Memory B cell (primary cell): Measurements from ENCODE around the gene PTPN22.

Experiments used
- ATAC-seq: fragments of 150-1000 bp; cut with Tn5 transposase; 2 replicates; pipeline ENCODE4 v1.10.0; 2021; ENCODE audit warnings: low read depth, mild to moderate bottlenecking, moderate library complexity
- DNase-seq, 2 donors: peaks; one replicate each; pipeline ENCODE4 v3.0.0; 2022; ENCODE audit warnings: low spot score in 2 of 2
- H3K27ac Mint-ChIP-seq: one replicate; pipeline ENCODE4 v1.8.0; 2022; ENCODE audit warnings: mild to moderate bottlenecking, moderate library complexity, mixed read lengths
- H3K27me3 Mint-ChIP-seq: one replicate; pipeline ENCODE4 v1.8.0; 2022; ENCODE audit warnings: mixed read lengths
- H3K36me3 Mint-ChIP-seq: one replicate; pipeline ENCODE4 v1.8.0; 2022; ENCODE audit warnings: mild to moderate bottlenecking, mixed read lengths
- H3K4me1 Mint-ChIP-seq: one replicate; pipeline ENCODE4 v1.8.0; 2022; ENCODE audit warnings: mixed read lengths
- H3K4me3 Mint-ChIP-seq: one replicate; pipeline ENCODE4 v1.8.0; 2022; ENCODE audit warnings: mild to moderate bottlenecking, moderate library complexity, mixed read lengths
- H3K9me3 Mint-ChIP-seq: one replicate; pipeline ENCODE4 v1.8.0; 2022; ENCODE audit warnings: mixed read lengths

Gene PTPN22

GRCh38 chr1:113898241-113898814 lies 26.8 kb upstream of the PTPN22 start:
- DNase-seq (no peak), ATAC-seq (no peak)
- Mint-ChIP-seq H3K4me1 (peaks cover 18% of the 10 kb centered on the region), H3K36me3 (peaks cover 39% of the 10 kb centered on the region), H3K9me3 (no peaks in the 10 kb centered on the region), H3K4me3 (no peak overlapping the region), H3K27me3 (no peaks in the 10 kb centered on the region), H3K27ac (peak overlapping the region; percentile 60)

- Mint-ChIP-seq H3K9me3 (no peaks in the 10 kb centered on the region), H3K4me1 (peaks cover 4% of the 10 kb centered on the region), H3K27ac (no peak overlapping the region), H3K27me3 (no peaks in the 10 kb centered on the region), H3K4me3 (no peak overlapping the region), H3K36me3 (peaks cover 32% of the 10 kb centered on the region)
- ATAC-seq (no peak), DNase-seq (no peak)
Observed at GRCh38 chr1:113895961-113896360, 24.4 kb upstream of the PTPN22 start.

DNA sequence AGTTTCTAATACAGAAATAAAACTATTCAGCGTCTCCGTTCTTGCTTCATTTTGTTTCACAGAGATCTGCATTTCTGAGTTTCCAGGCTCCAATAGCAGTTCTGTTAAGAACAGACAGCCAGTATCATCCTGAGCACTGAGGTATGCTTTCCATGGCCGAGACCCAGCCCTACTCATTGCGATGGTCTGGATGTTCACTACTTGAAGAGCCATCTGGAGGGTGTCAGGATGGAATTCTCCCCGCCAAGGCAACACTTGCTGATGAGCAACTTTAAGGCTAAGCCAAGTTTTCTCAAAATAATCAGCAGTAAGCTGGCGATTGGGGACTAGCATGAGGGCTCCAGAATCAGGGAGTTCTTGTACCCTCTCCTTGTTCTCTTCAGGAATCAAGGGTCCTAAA lies 23.6 kb upstream of the PTPN22 start:
- Mint-ChIP-seq H3K27ac (peak overlapping the region; percentile 52), H3K4me3 (no peak overlapping the region), H3K36me3 (peaks cover 31% of the 10 kb centered on the region), H3K9me3 (no peaks in the 10 kb centered on the region), H3K27me3 (no peaks in the 10 kb centered on the region), H3K4me1 (peaks cover 4% of the 10 kb centered on the region)
- DNase-seq = no peak
- no peak for ATAC-seq

DNA sequence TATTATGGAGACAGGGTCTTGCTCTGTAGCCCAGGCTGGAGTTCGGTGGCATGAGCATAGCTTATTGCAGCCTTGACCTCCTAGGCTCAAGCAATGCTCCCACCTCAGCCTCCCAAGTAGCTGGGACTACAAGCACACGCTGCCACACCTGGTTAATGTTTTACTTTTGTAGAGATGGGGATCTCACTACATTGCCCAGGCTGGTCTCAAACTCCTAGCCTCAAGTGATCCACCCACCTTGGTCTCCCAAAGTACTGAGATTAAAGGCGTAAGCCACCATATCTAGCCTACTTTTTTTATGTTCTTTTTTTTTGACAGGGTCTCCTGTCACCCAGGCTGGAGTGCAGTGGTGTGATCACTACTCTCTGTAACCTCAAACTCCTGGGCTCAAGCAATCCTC lies 21.8 kb upstream of the PTPN22 start:
- Mint-ChIP-seq H3K36me3 (peaks cover 21% of the 10 kb centered on the region), H3K27ac (peak overlapping the region; percentile 52)

GRCh38 chr1:113891631-113892220 lies 20.2 kb upstream of the PTPN22 start:
- H3K36me3 Mint-ChIP-seq = peaks cover 13% of the 10 kb centered on the region
- H3K27me3 Mint-ChIP-seq = no peaks in the 10 kb centered on the region
- no peaks in the 10 kb centered on the region for H3K9me3 Mint-ChIP-seq
- H3K4me1 Mint-ChIP-seq = no peaks in the 10 kb centered on the region
- ATAC-seq (no peak), DNase-seq (no peak)
- H3K27ac Mint-ChIP-seq = no peak overlapping the region
- no peak overlapping the region for H3K4me3 Mint-ChIP-seq

More for the DNA sequence above, 21.8 kb upstream of the PTPN22 start:
- ATAC-seq (no peak), DNase-seq (no peak)
- Mint-ChIP-seq H3K4me3 (no peak overlapping the region), H3K27me3 (no peaks in the 10 kb centered on the region), H3K4me1 (peaks cover 4% of the 10 kb centered on the region), H3K9me3 (no peaks in the 10 kb centered on the region)

- Mint-ChIP-seq H3K36me3 (peaks cover 13% of the 10 kb centered on the region), H3K27ac (no peak overlapping the region), H3K27me3 (no peaks in the 10 kb centered on the region), H3K4me1 (no peaks in the 10 kb centered on the region), H3K9me3 (no peaks in the 10 kb centered on the region), H3K4me3 (no peak overlapping the region)
- ATAC-seq = no peak
- no peak for DNase-seq
Observed at GRCh38 chr1:113890816-113891215, 19.3 kb upstream of the PTPN22 start.

- Mint-ChIP-seq H3K27me3 (no peaks in the 10 kb centered on the region), H3K9me3 (no peaks in the 10 kb centered on the region), H3K36me3 (peaks cover 4% of the 10 kb centered on the region), H3K4me1 (no peaks in the 10 kb centered on the region), H3K4me3 (no peak within 1 kb of the TSS), H3K27ac (no peak within 1 kb of the TSS)
- no peak for ATAC-seq
- no peak for DNase-seq
Observed at GRCh38 chr1:113887402-113888175, 16.1 kb upstream of the PTPN22 start, which contains the start of gene BCL2L15. TSS of gene BCL2L15 (minus strand) at chr1:113887581. CDS start at chr1:113887375, 206 bp downstream.

GRCh38 chr1:113886417-113887401 lies 15.2 kb upstream of the PTPN22 start:
- Mint-ChIP-seq H3K4me1 (no peaks in the 10 kb centered on the region), H3K27me3 (no peaks in the 10 kb centered on the region), H3K4me3 (no peak overlapping the region), H3K9me3 (no peaks in the 10 kb centered on the region), H3K27ac (no peak overlapping the region), H3K36me3 (peaks cover 4% of the 10 kb centered on the region)
- ATAC-seq (no peak), DNase-seq (no peak)

DNA sequence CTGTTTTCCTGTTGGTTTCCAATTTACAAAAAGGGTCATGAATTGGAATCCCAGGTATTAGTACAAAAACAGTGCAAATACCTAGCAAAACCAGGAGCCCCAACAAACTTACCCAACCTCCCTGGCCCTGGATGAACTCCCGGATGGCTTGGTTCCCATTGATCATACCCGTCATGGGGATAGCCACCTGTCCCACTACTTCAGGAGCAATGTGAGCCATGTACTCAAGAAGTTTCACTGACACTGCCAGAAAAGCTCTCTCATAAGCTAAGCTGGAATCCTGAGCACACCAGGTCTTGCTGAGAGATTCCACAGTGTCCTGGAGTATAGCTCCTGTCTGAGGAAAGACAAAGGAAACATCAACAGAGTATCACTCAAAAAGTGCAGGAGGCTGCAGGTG lies 10.1 kb upstream of the PTPN22 start:
- Mint-ChIP-seq H3K27me3 (no peaks in the 10 kb centered on the region), H3K4me1 (no peaks in the 10 kb centered on the region), H3K27ac (no peak overlapping the region), H3K36me3 (peaks cover 1% of the 10 kb centered on the region), H3K9me3 (no peaks in the 10 kb centered on the region), H3K4me3 (no peak overlapping the region)
- DNase-seq (no peak), ATAC-seq (no peak)

- Mint-ChIP-seq H3K4me3 (no peak overlapping the region), H3K9me3 (no peaks in the 10 kb centered on the region), H3K4me1 (peaks cover under 1% of the 10 kb centered on the region), H3K27ac (no peak overlapping the region), H3K27me3 (no peaks in the 10 kb centered on the region), H3K36me3 (no peaks in the 10 kb centered on the region)
- DNase-seq (no peak), ATAC-seq (no peak)
Observed at GRCh38 chr1:113879739-113880038, 8.2 kb upstream of the PTPN22 start.

DNA sequence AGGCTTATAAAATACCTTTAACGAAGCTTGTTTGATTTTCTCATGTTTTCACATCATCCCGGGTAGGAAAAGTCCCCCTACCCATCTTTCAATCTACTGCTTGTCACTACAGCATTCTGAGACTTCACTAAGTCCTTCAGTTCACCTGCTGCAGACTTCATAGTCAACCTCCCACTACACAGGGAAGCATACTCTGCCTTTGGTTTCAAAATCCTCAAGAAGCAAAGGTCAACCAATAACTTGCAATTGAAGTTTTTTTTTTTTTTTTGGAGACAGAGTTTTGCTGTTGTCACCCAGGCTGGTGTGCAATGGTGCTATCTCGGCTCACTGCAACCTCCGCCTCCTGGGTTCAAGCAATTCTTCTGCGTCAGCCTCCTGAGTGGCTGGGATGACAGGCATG lies 4.7 kb upstream of the PTPN22 start:
- Mint-ChIP-seq H3K9me3 (no peaks in the 10 kb centered on the region), H3K4me1 (peaks cover 12% of the 10 kb centered on the region), H3K4me3 (no peak overlapping the region), H3K27ac (no peak overlapping the region), H3K36me3 (no peaks in the 10 kb centered on the region), H3K27me3 (no peaks in the 10 kb centered on the region)
- DNase-seq (no peak), ATAC-seq (no peak)

- Mint-ChIP-seq H3K27ac (no peak overlapping the region), H3K27me3 (no peaks in the 10 kb centered on the region), H3K4me1 (peaks cover 12% of the 10 kb centered on the region), H3K9me3 (no peaks in the 10 kb centered on the region), H3K4me3 (no peak overlapping the region), H3K36me3 (no peaks in the 10 kb centered on the region)
- DNase-seq (no peak), ATAC-seq (no peak)
Observed at GRCh38 chr1:113875714-113876113, 4.2 kb upstream of the PTPN22 start.

DNA sequence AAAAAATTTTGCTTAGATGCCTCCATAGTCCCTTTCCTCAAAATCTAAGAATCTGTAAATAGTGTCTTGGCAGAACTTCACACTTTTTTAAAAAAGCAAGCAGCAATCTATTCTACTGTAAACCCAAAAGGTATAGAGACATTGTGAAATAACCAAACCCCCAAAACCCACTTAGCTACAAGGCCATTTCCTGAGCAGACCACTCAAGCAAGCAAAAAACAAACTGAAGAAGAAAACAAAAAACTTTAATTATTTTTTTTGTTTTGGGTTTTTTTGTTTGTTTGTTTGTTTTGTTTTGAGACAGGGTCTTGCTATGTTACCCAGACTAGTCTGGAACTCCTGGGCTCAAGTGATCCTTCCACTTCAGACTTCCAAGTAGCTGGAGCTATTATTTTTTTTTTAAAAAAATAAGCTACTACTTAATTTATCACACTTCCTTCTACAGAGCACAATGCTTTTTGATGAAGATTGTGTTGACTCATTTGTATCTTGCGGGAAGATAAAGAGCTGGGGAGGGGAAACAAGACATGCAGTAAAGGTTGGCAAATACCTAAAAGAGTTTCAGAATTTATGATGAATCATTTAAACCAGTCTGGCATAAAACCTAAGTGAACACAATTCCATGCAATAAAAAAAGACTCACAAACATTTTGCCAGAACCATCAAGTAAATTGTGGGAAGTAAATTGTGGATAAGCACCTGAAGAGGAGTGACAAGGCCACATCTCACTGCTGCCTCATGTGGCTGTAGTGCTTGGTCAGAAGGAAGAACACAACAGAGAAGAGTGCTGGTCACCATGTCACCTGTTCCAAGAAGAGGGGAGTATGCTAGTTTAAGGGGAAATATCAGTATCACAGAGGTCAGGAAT lies 2.7 kb upstream of the PTPN22 start:
- Mint-ChIP-seq H3K36me3 (no peaks in the 10 kb centered on the region), H3K27me3 (no peaks in the 10 kb centered on the region), H3K9me3 (no peaks in the 10 kb centered on the region), H3K4me1 (peaks cover 15% of the 10 kb centered on the region), H3K27ac (peak overlapping the region; percentile 56), H3K4me3 (no peak overlapping the region)
- DNase-seq (no peak), ATAC-seq (no peak)
